HK-2 (cell line): ENCODE data around the gene NOS1.
A peak's percentile ranks its signal among the peaks of the same experiment; 100 is the strongest.
"Not testable (repeated sequence)": the region's sequence is repeated elsewhere in the genome, so short reads cannot be mapped to it uniquely, and the experiment has no call there.

Source experiments
- DNase-seq: peaks from one replicate; pipeline ENCODE4 v3.0.0-alpha.2; 2018; ENCODE audit not compliant: unreplicated experiment

The NOS1 gene

GRCh38 chr12:117361347-117361751, at the start of gene NOS1:
Gene NOS1 (minus strand): TSS chr12:117361626. CDS start chr12:117331069, 30,557 bp downstream.
- no peak for DNase-seq

GRCh38 chr12:117409286-117409685, 47.9 kb upstream of the NOS1 start:
- DNase-seq, result no peak

- DNase-seq, result peak; percentile 7
Observed at GRCh38 chr12:117408161-117408791, 46.9 kb upstream of the NOS1 start.

GRCh38 chr12:117404940-117405339, 43.5 kb upstream of the NOS1 start:
- no peak for DNase-seq

GRCh38 chr12:117404203-117404853, 42.9 kb upstream of the NOS1 start:
- no peak for DNase-seq

GRCh38 chr12:117403586-117404139, 42.2 kb upstream of the NOS1 start:
- no peak for DNase-seq

- no peak for DNase-seq
Observed at GRCh38 chr12:117402363-117402762, 40.9 kb upstream of the NOS1 start.

- no peak for DNase-seq
Observed at GRCh38 chr12:117400912-117401311, 39.5 kb upstream of the NOS1 start.

- DNase-seq, result not testable (repeated sequence)
Observed at GRCh38 chr12:117398482-117398881, 37.1 kb upstream of the NOS1 start.

- DNase-seq, result no peak
Observed at GRCh38 chr12:117395766-117396165, 34.3 kb upstream of the NOS1 start.

- DNase-seq, result no peak
Observed at GRCh38 chr12:117394491-117394890, 33.1 kb upstream of the NOS1 start.

GRCh38 chr12:117393656-117394055, 32.2 kb upstream of the NOS1 start:
- no peak for DNase-seq

GRCh38 chr12:117390866-117391265, 29.4 kb upstream of the NOS1 start:
- DNase-seq, result no peak

- DNase-seq, result no peak
Observed at GRCh38 chr12:117388951-117389446, 27.6 kb upstream of the NOS1 start.

- no peak for DNase-seq
Observed at GRCh38 chr12:117387832-117388231, 26.4 kb upstream of the NOS1 start.

- DNase-seq, result no peak
Observed at GRCh38 chr12:117384735-117385134, 23.3 kb upstream of the NOS1 start.

GRCh38 chr12:117380083-117380482, 18.7 kb upstream of the NOS1 start:
- no peak for DNase-seq

GRCh38 chr12:117377758-117378157, 16.3 kb upstream of the NOS1 start:
- DNase-seq, result no peak

- no peak for DNase-seq
Observed at GRCh38 chr12:117370588-117370987, 9.2 kb upstream of the NOS1 start.

GRCh38 chr12:117370000-117370399, 8.6 kb upstream of the NOS1 start:
- DNase-seq, result not testable (repeated sequence)

GRCh38 chr12:117367006-117367638, 5.7 kb upstream of the NOS1 start:
- DNase-seq, result peak; percentile 81

GRCh38 chr12:117365049-117365616, 3.7 kb upstream of the NOS1 start:
- no peak for DNase-seq
